Smooth muscle cell of the brain vasculature (primary cell): ENCODE results near the gene MYLK.
"Not testable (repeated sequence)": the region's sequence is repeated elsewhere in the genome, so short reads cannot be mapped to it uniquely, and the experiment has no call there.

Source experiments
- DNase-seq: peaks from one replicate; pipeline ENCODE4 v3.0.0-alpha.2; 2012; ENCODE audit warnings: low read depth, low spot score

Gene MYLK

GRCh38 chr3:123627673-123628670 is 256.2 kb downstream of the MYLK start:
- DNase-seq, result no peak

DNA sequence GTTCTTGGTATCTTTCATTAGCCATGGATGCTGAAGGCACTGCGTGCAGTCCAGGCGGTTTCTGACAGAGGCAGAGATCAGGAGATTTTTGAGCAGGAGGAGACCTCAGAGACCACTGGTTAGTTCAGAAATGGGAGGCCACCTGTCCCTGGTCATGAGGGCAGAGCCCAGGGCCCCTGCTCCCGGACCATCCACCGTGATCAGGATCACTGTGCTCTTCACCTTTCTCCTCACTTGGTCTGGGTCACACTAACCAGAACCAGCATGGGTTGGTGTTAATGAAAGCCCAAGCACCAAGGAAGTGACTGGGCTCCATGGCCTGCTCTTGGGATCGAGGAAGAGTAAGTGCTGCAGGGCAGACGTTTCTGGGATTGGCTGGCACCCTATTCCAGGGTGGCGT is 257.3 kb downstream of the MYLK start:
- no peak for DNase-seq

DNA sequence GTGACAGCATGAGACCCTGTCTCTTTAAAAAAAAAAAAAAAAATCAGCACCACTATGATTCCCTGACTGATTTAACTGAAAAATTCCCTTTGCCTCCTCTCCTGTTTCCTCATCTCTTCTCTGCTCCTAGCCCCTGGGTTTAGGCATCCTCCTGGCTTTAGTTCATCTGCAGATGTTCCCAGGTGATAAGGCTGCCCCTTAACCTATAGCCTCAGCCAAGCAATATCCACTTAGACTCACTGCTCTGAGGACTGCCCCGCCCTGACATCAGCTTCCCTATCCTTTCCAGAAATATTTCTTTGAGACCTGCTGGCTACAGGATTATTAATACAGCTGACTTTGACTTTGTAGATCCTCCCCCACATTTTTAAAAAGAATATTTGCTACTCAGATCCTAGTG is 259.8 kb downstream of the MYLK start:
- no peak for DNase-seq

DNA sequence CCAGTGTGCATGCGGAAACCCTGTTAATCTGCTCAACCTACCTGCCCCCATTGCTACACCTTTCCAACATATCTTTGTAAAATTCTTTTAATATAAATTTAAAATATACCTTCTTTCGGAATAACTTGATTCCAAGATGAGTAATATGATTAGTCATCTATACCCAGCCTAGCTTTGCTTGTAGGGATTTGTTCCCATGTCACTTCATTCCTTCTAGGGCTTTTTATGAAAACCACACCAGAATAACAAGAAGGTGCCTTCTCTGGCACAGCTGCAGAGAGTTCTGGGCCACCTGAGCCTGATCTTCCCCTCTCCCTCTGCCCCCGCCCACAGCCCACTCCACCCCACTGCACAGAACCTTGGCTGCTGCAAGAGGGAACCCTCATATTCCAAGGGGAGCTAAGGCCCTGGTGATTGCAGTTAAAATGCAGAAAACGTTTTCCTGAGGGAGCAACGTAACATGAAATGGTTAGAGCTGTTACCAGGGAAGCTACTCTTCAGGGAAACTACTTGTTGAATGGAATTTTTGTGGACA is 260.7 kb downstream of the MYLK start:
- no peak for DNase-seq

GRCh38 chr3:123622766-123623165 is 261.4 kb downstream of the MYLK start:
- DNase-seq, result no peak

DNA sequence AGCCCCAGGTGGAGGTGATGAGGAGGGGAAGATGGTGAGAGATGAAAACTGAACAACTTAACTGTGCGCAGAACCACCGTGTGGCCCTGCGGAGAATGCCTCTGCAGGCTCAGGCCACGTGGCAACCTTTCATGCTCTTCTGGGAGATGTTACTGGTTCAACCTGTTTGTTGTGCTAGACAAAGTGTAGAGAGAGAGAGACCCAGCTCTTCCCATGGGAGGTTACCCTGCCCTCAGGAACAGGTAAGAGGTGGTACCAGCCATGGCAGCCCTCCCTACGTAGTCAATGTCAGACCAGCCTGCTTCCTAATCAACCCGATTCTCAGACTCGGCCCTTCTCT is 262.3 kb downstream of the MYLK start:
- no peak for DNase-seq

GRCh38 chr3:123621186-123621849 is 262.8 kb downstream of the MYLK start:
- no peak for DNase-seq

GRCh38 chr3:123620343-123620742 is 263.8 kb downstream of the MYLK start:
- no peak for DNase-seq

DNA sequence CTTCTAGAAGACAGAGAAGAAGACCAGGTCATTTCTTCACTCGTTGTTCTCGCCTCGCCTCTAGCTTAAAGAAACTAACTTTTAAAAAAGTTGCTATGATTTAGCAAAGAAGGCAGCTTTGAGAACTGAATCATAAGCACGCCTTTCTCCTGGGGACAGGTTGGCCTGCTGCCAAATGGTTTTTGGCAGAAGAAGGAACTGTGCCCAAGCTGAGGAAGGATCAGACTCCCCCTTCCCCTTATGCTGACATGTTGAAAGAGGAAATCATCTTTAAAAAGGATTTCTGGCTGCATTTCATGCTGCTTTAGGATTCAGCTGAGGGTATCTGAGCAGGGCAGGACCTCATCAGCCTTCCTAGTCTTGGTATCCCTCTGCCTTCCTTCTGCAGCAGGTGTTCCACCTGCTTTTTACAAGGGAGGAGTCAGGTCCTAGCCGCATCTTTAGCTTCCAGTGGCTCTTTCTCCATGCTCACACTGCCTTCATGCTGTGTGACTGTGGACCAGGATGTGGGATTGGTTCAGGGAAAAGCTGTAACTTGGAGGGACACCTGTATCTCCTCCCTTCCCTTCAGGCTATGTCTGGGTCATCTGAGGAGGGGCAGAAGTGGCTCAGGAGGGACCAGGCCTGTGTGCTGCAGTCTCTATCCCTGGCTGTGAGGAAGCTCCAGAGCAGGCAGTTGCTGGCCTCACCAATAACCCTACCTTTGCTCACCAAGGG is 265.2 kb downstream of the MYLK start:
- DNase-seq, result no peak

DNA sequence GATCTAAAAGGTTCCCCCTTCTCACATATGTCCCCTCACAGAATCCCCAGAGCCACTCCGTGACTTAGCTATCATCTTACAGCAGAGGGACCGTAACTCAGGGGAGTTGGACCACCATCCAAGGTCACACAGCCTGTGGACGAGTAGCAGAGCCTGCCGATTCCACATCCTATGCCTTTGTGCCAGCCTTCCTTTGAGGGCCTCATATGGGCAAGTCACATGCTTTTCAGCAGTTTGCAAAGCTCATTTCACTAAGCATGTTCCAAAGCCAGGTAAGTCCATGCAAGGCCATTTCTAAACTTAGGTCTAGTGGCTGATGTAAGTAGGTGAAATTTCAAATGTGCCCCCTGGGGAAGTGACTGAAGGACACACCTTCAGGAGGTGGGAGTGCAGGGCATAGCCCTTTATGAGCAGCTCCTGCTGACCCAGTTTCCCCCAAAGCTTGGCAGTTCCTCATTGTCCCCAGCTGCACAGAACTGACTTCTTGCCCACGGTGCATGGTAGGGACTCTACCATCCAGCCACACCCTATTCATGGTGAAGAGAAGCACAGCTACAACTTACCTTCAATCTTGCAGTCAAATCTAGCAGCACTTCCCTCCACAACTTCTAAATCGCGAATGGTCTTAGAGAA is 265.9 kb downstream of the MYLK start:
- DNase-seq, result no peak

GRCh38 chr3:123616593-123616992 is 267.5 kb downstream of the MYLK start:
- DNase-seq, result no peak

DNA sequence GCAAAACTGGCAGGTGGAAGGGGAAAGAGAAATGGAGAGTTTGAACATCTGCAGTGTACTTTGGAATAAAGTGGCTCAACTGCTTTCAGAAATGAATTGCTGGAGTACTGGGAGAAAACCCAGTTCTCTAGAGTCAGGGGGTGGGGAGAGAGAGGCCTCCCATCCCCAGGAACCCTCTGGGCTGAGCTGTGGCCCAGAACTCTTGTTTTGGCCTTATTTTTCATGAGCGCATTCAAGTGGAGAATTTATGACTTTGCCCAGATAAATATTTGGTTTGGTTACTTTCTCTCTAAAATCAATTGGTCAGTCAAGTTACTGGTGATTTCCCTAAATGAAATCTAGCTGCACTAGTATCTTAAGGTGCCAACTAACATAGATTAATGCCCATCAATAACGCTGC is 270.6 kb downstream of the MYLK start:
- no peak for DNase-seq

DNA sequence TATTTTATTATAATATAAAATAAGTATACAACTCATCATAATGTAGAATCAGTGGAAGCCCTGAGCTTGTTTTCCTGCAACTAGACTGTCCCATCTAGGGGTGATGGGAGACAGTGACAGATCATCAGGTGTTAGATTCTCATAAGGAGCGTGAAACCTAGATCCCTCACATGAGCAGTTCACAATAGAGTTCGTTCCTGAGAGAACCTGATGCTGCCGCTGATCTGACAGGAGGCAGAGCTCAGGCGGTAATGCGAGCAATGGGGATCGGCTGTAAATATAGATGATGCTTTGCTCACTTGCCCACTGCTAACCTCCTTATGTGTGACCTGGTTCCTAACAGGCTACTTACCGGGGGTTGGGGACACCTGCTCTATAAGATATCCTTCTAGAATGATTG is 272.5 kb downstream of the MYLK start:
- DNase-seq, result not testable (repeated sequence)

- no peak for DNase-seq
Measured at GRCh38 chr3:123611082-123611481, 273.1 kb downstream of the MYLK start.

- DNase-seq, result no peak
Measured at GRCh38 chr3:123610331-123610730, 273.8 kb downstream of the MYLK start.

GRCh38 chr3:123609063-123609462 is 275.1 kb downstream of the MYLK start:
- DNase-seq, result no peak

- no peak for DNase-seq
Measured at GRCh38 chr3:123608263-123608937, 275.7 kb downstream of the MYLK start.

- DNase-seq, result no peak
Measured at GRCh38 chr3:123606527-123606926, 277.6 kb downstream of the MYLK start.

GRCh38 chr3:123605789-123606234 is 278.3 kb downstream of the MYLK start:
- DNase-seq, result no peak

DNA sequence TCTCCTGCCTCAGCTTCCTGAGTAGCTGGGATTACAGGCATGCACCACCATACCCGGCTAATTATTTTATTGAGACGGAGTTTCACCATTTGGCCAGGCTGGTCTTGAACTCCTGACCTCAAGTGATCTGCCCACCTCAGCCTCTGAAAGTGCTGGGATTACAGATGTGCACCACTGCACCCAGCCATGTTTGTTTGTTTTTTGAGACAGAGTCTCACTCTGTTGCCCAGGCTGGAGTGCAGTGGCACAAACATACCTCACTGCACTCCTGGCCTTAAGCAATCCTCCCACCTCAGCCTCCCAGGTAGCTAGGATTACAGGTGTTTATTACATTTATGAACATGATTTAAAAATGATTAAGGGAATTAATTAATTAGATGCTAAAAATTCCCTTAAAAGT is 281.0 kb downstream of the MYLK start:
- not testable (repeated sequence) for DNase-seq

GRCh38 chr3:123602325-123602724 is 281.8 kb downstream of the MYLK start:
- DNase-seq, result peak; percentile 43
